ENCODE measurements around the gene FBXL16.

Gene FBXL16

DNA sequence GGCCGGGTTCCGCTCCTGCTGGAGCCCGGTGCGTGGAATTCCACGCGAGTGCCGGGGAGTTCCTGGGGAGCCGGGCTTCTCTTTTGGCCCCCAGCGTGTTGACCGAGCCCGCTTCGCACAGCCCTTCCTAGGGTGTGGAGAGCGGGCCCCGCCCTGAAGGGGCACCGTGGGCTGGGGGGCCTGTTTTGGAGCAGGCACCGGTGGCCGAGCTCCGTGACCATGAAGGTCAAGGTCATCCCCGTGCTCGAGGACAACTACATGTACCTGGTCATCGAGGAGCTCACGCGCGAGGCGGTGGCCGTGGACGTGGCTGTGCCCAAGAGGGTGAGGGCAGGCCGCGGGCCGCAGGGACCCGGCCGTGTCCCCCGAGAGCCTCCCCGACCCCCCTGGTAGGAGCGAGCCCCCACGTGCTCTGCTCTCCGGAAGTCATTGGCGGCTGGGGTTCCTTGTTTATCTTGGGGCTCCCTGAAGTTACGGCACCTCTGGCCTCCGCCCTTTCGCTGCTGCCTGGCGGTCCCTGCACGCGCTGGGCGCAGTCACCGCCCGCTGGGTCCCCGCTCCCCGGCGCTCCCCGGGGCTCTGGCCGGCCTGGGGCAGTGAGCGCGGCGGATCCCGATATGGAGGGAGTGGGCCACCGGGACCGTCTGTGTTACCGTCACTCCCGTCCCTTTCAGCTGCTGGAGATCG is 21.8 kb upstream of the FBXL16 start:
- TF ChIP-seq NFIC (IDR thresholded peaks at IDR 0.05) (no peak), CREB1 (IDR thresholded peaks at IDR 0.05; ENCODE audit: low read depth) (no peak), YY1 (IDR thresholded peaks at IDR 0.05; ENCODE audit: low read depth) (no peak), EGR1 (IDR thresholded peaks at IDR 0.05) (no peak), EP300 (IDR thresholded peaks at IDR 0.05; ENCODE audit: borderline replicate concordance) (no peak), TAF1 (IDR thresholded peaks at IDR 0.05; ENCODE audit: low read depth) (no peak), REST (IDR thresholded peaks at IDR 0.05; ENCODE audit: low read depth) (no peak), TEAD4 (IDR thresholded peaks at IDR 0.05) (no peak), FOXM1 (IDR thresholded peaks at IDR 0.05; ENCODE audit: borderline replicate concordance, low read depth) (no peak), CEBPB (IDR thresholded peaks at IDR 0.05) (no peak), MAX (IDR thresholded peaks at IDR 0.05) (peak; percentile 38; the same call in 1 of the 2 replicates), USF1 (IDR thresholded peaks at IDR 0.05) (peak; percentile 31; the same call in 1 of the 2 replicates), TCF12 (IDR thresholded peaks at IDR 0.05; ENCODE audit: low read depth) (no peak), ZBTB7A (IDR thresholded peaks at IDR 0.05; ENCODE audit: low read depth) (0 out of 2 replicates have a peak, but pooled peaks have one; percentile 22), RAD21 (IDR thresholded peaks at IDR 0.05; ENCODE audit: low read depth) (no peak)

- TF ChIP-seq USF1 (IDR thresholded peaks at IDR 0.05) (peak; percentile 56), REST (IDR thresholded peaks at IDR 0.05; ENCODE audit: low read depth) (no peak), ZBTB7A (IDR thresholded peaks at IDR 0.05; ENCODE audit: low read depth) (0 out of 2 replicates have a peak, but pooled peaks have one; percentile 13)
Observed at GRCh38 chr16:726438-727290, 21.1 kb upstream of the FBXL16 start, which contains the start of the genes CCDC78 and HAGHL. CCDC78 (minus strand) TSS chr16:726443; CDS start chr16:726367, 76 bp downstream. HAGHL (plus strand) TSS chr16:727106; CDS start chr16:727510, 404 bp downstream.

DNA sequence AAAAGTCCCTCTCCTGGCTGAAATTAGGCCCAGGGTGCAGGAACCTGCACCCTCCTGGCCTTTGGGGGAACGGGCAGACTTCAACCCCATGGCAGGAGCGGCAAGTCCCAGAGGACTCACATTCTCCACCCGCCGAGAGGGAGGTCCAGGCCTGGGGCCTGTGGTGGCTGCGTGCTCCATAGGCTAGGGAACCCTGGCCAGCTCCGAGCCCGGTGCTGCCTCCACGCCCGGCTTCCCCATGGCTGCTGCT is 20.5 kb upstream of the FBXL16 start:
- TF ChIP-seq CREB1 (IDR thresholded peaks at IDR 0.05; ENCODE audit: low read depth) (no peak), TEAD4 (IDR thresholded peaks at IDR 0.05) (no peak), REST (IDR thresholded peaks at IDR 0.05; ENCODE audit: low read depth) (no peak), MAX (IDR thresholded peaks at IDR 0.05) (no peak), EGR1 (IDR thresholded peaks at IDR 0.05) (no peak), CEBPB (IDR thresholded peaks at IDR 0.05) (no peak), USF1 (IDR thresholded peaks at IDR 0.05) (no peak), FOXM1 (IDR thresholded peaks at IDR 0.05; ENCODE audit: borderline replicate concordance, low read depth) (no peak), RAD21 (IDR thresholded peaks at IDR 0.05; ENCODE audit: low read depth) (no peak), NFIC (IDR thresholded peaks at IDR 0.05) (no peak), EP300 (IDR thresholded peaks at IDR 0.05; ENCODE audit: borderline replicate concordance) (no peak), TAF1 (IDR thresholded peaks at IDR 0.05; ENCODE audit: low read depth) (no peak; the same call in 1 of the 2 replicates), TCF12 (IDR thresholded peaks at IDR 0.05; ENCODE audit: low read depth) (no peak), YY1 (IDR thresholded peaks at IDR 0.05; ENCODE audit: low read depth) (no peak), ZBTB7A (IDR thresholded peaks at IDR 0.05; ENCODE audit: low read depth) (no peak)

All from Ishikawa (cell line).